Measurements from ENCODE around the gene EXOG. TPM values are rescaled to one million over a fixed set of nuclear protein-coding genes. Genes with fewer than 3 reads are reported as not detected.
A peak's percentile ranks its signal among the peaks of the same experiment; 100 is the strongest.

Gene EXOG
- total and polyA plus RNA-seq, 2 donors (not counting 1 experiment from before 2014, with no cell fraction given), result 14.2 to 16.4 TPM

- Histone ChIP-seq H3K4me3 (replicated peaks in 1 of 4; ENCODE audit: control extremely low read depth in 1 of 4, insufficient read depth in 1 of 4, low read depth in 3 of 4, low read length in 4 of 4) (no peak overlapping the region), H3K9me3 (ENCODE audit: control insufficient read depth, insufficient read depth, low read depth, low read length) (no peaks in the 10 kb centered on the region), H3K27me3 (ENCODE audit: control insufficient read depth, insufficient read depth, low read length) (no peaks in the 10 kb centered on the region), H2AFZ (ENCODE audit: low read length) (no peak overlapping the region), H4K20me1 (ENCODE audit: control insufficient read depth, extremely low read depth, insufficient read depth, low read length) (no peaks in the 10 kb centered on the region), H3K4me2 (ENCODE audit: extremely low read depth, insufficient read depth, low read length) (no peak overlapping the region), H3K4me1 (ENCODE audit: control insufficient read depth, extremely low read depth, insufficient read depth, low read length) (peaks cover 4% of the 10 kb centered on the region), H3K27ac (ENCODE audit: insufficient read depth, low read length) (no peak overlapping the region), H3K9ac (ENCODE audit: insufficient read depth, low read length) (no peak overlapping the region), H3K36me3 (ENCODE audit: control insufficient read depth, insufficient read depth, low read length) (no peaks in the 10 kb centered on the region), H3K79me2 (ENCODE audit: control insufficient read depth, insufficient read depth, low read length) (no peaks in the 10 kb centered on the region)
- TF ChIP-seq CTCF (conservative IDR thresholded peaks at IDR 0.05 in 1 of 2, IDR thresholded peaks at IDR 0.05 in 1 of 2; ENCODE audit: low read depth in 1 of 2, low read length in 2 of 2), result no peak
- no peak for TF ChIP-seq EZH2 (IDR thresholded peaks at IDR 0.05; ENCODE audit: low read length, missing control alignments)
- peak; percentile 40 to 67 for DNase-seq (ENCODE audit: low read depth in 2 of 2)
Measured at GRCh38 chr3:38458796-38459498, 37.2 kb upstream of the EXOG start.

GRCh38 chr3:38459499-38460048 is 36.6 kb upstream of the EXOG start:
- no peak overlapping the region for H3K4me3 ChIP-seq (replicated peaks in 1 of 4; ENCODE audit: control extremely low read depth in 1 of 4, insufficient read depth in 1 of 4, low read depth in 3 of 4, low read length in 4 of 4)
- H3K9ac ChIP-seq (ENCODE audit: insufficient read depth, low read length), result no peak overlapping the region
- no peak overlapping the region for H3K4me2 ChIP-seq (ENCODE audit: extremely low read depth, insufficient read depth, low read length)
- no peak for DNase-seq (ENCODE audit: low read depth in 2 of 2)
- no peak overlapping the region for H2AFZ ChIP-seq (ENCODE audit: low read length)
- no peaks in the 10 kb centered on the region for H3K36me3 ChIP-seq (ENCODE audit: control insufficient read depth, insufficient read depth, low read length)
- H3K27me3 ChIP-seq (ENCODE audit: control insufficient read depth, insufficient read depth, low read length), result no peaks in the 10 kb centered on the region
- TF ChIP-seq CTCF (conservative IDR thresholded peaks at IDR 0.05 in 1 of 2, IDR thresholded peaks at IDR 0.05 in 1 of 2; ENCODE audit: low read depth in 1 of 2, low read length in 2 of 2), result no peak
- TF ChIP-seq EZH2 (IDR thresholded peaks at IDR 0.05; ENCODE audit: low read length, missing control alignments), result no peak
- no peaks in the 10 kb centered on the region for H3K79me2 ChIP-seq (ENCODE audit: control insufficient read depth, insufficient read depth, low read length)
- H3K4me1 ChIP-seq (ENCODE audit: control insufficient read depth, extremely low read depth, insufficient read depth, low read length), result peaks cover 4% of the 10 kb centered on the region
- no peak overlapping the region for H3K27ac ChIP-seq (ENCODE audit: insufficient read depth, low read length)
- no peaks in the 10 kb centered on the region for H4K20me1 ChIP-seq (ENCODE audit: control insufficient read depth, extremely low read depth, insufficient read depth, low read length)
- no peaks in the 10 kb centered on the region for H3K9me3 ChIP-seq (ENCODE audit: control insufficient read depth, insufficient read depth, low read depth, low read length)

GRCh38 chr3:38460377-38461270 is 35.5 kb upstream of the EXOG start:
- Histone ChIP-seq H3K36me3 (ENCODE audit: control insufficient read depth, insufficient read depth, low read length) (no peaks in the 10 kb centered on the region), H3K9ac (ENCODE audit: insufficient read depth, low read length) (no peak overlapping the region), H3K4me3 (replicated peaks in 1 of 4; ENCODE audit: control extremely low read depth in 1 of 4, insufficient read depth in 1 of 4, low read depth in 3 of 4, low read length in 4 of 4) (no peak overlapping the region), H2AFZ (ENCODE audit: low read length) (no peak overlapping the region), H3K27ac (ENCODE audit: insufficient read depth, low read length) (no peak overlapping the region), H3K9me3 (ENCODE audit: control insufficient read depth, insufficient read depth, low read depth, low read length) (no peaks in the 10 kb centered on the region), H3K4me2 (ENCODE audit: extremely low read depth, insufficient read depth, low read length) (no peak overlapping the region), H3K79me2 (ENCODE audit: control insufficient read depth, insufficient read depth, low read length) (no peaks in the 10 kb centered on the region), H3K27me3 (ENCODE audit: control insufficient read depth, insufficient read depth, low read length) (no peaks in the 10 kb centered on the region), H3K4me1 (ENCODE audit: control insufficient read depth, extremely low read depth, insufficient read depth, low read length) (peaks cover 4% of the 10 kb centered on the region), H4K20me1 (ENCODE audit: control insufficient read depth, extremely low read depth, insufficient read depth, low read length) (no peaks in the 10 kb centered on the region)
- no peak for DNase-seq (ENCODE audit: low read depth in 2 of 2)
- TF ChIP-seq CTCF (conservative IDR thresholded peaks at IDR 0.05 in 1 of 2, IDR thresholded peaks at IDR 0.05 in 1 of 2; ENCODE audit: low read depth in 1 of 2, low read length in 2 of 2) (no peak), EZH2 (IDR thresholded peaks at IDR 0.05; ENCODE audit: low read length, missing control alignments) (no peak)

All from fibroblast of lung (primary cell).